ENCODE data around the gene CENPB.

CENPB gene

GRCh38 chr20:3800256-3800877 lies 13.8 kb upstream of the CENPB start:
- Mint-ChIP-seq H3K36me3 (ENCODE audit: low read depth) (peaks cover 26% of the 10 kb centered on the region), H3K27me3 (ENCODE audit: low read depth) (peaks cover 4% of the 10 kb centered on the region), H3K4me3 (peak overlapping the region in 2 of 3 experiments; percentile 44 to 49), H3K9me3 (no peaks in the 10 kb centered on the region), H3K27ac (peak overlapping the region; percentile 97 to 99 (median 98)), H3K4me1 (peaks cover 73% of the 10 kb centered on the region)
- TF ChIP-seq CTCF (IDR thresholded peaks at IDR 0.05; ENCODE audit: unreplicated experiment in 3 of 3) = no peak

GRCh38 chr20:3798908-3799248 lies 12.3 kb upstream of the CENPB start:
- Mint-ChIP-seq H3K27me3 (ENCODE audit: low read depth) (peaks cover 2% of the 10 kb centered on the region), H3K4me1 (peaks cover 64% of the 10 kb centered on the region), H3K36me3 (ENCODE audit: low read depth) (peaks cover 19% of the 10 kb centered on the region), H3K9me3 (no peaks in the 10 kb centered on the region), H3K27ac (peak overlapping the region; percentile 97 to 99 (median 98)), H3K4me3 (peak overlapping the region; percentile 87 to 90 (median 88))
- TF ChIP-seq CTCF (IDR thresholded peaks at IDR 0.05; ENCODE audit: unreplicated experiment in 3 of 3) = no peak

GRCh38 chr20:3798373-3798768 lies 11.8 kb upstream of the CENPB start:
- Mint-ChIP-seq H3K4me1 (peaks cover 59% of the 10 kb centered on the region), H3K4me3 (peak overlapping the region; percentile 87 to 90 (median 88)), H3K27me3 (ENCODE audit: low read depth) (no peaks in the 10 kb centered on the region), H3K36me3 (ENCODE audit: low read depth) (peaks cover 14% of the 10 kb centered on the region), H3K27ac (peak overlapping the region; percentile 97 to 99 (median 98)), H3K9me3 (no peaks in the 10 kb centered on the region)
- TF ChIP-seq CTCF (IDR thresholded peaks at IDR 0.05; ENCODE audit: unreplicated experiment in 3 of 3) = no peak

- Mint-ChIP-seq H3K9me3 (no peaks in the 10 kb centered on the region), H3K36me3 (ENCODE audit: low read depth) (peaks cover 10% of the 10 kb centered on the region)
These were observed 11.2 kb upstream of the CENPB start for GRCh38 chr20:3797592-3798372.

GRCh38 chr20:3797226-3797545 lies 10.6 kb upstream of the CENPB start:
- peaks cover 4% of the 10 kb centered on the region for H3K36me3 Mint-ChIP-seq (ENCODE audit: low read depth)

More at GRCh38 chr20:3797592-3798372, 11.2 kb upstream of the CENPB start:
- Mint-ChIP-seq H3K4me3 (peak overlapping the region; percentile 87 to 90 (median 88)), H3K27me3 (ENCODE audit: low read depth) (no peaks in the 10 kb centered on the region), H3K4me1 (peaks cover 55% of the 10 kb centered on the region), H3K27ac (peak overlapping the region; percentile 97 to 99 (median 98))
- no peak for TF ChIP-seq CTCF (IDR thresholded peaks at IDR 0.05; ENCODE audit: unreplicated experiment in 3 of 3)

More at GRCh38 chr20:3797226-3797545, 10.6 kb upstream of the CENPB start:
- peak overlapping the region; percentile 87 to 90 (median 88) for H3K4me3 Mint-ChIP-seq
- TF ChIP-seq CTCF (IDR thresholded peaks at IDR 0.05; ENCODE audit: unreplicated experiment in 3 of 3) = no peak
- H3K27ac Mint-ChIP-seq = peak overlapping the region; percentile 97 to 99 (median 98)
- H3K9me3 Mint-ChIP-seq = no peaks in the 10 kb centered on the region
- H3K27me3 Mint-ChIP-seq (ENCODE audit: low read depth) = peaks cover 4% of the 10 kb centered on the region
- peaks cover 49% of the 10 kb centered on the region for H3K4me1 Mint-ChIP-seq
